ENCODE results near the gene NPAS1.
"Not testable (repeated sequence)": the region's sequence is repeated elsewhere in the genome, so short reads cannot be mapped to it uniquely, and the experiment has no call there.

NPAS1 gene

DNA sequence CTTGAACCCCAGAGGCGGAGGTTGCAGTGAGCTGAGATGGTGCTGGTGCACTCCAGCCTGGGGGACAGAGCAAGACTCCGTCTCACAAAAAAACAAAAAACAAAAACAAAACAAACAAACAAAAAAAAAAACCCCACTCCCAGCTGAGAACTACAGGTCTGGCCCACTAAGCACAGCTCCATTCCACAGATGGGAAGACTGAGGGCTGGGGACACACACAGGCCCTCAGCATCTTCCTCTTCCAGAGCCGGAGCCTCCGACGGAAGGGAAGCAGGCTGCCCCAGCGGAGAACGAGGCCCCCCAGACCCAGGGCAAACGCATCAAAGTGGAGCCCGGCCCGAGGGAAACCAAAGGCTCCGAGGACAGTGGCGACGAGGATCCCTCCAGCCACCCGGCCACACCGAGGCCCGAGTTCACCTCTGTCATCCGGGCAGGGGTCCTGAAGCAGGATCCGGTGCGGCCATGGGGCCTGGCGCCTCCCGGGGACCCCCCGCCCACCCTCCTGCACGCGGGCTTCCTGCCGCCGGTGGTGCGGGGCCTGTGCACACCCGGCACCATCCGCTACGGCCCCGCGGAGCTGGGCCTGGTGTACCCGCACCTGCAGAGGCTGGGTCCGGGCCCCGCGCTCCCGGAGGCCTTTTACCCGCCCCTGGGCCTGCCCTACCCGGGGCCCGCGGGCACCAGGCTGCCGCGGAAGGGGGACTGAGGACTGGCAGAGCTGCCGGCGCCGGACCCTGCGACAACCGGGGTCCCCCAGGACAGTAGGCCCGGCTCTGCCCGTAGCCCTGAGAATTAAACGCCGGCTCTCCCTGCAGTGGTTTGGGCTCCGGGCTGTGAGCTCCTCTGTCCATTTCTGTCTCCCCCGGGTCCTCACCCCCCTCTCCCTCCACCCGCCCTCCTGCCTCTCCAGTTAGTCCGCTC is 25.6 kb downstream of the NPAS1 start:
- DNase-seq (ENCODE audit: low read depth in 1 of 2, low spot score in 1 of 2): no peak

GRCh38 chr19:47045867-47046470 is 26.3 kb downstream of the NPAS1 start:
- no peak for DNase-seq (ENCODE audit: low read depth in 1 of 2, low spot score in 1 of 2)

- no peak for DNase-seq (ENCODE audit: low read depth in 1 of 2, low spot score in 1 of 2)
Measured at GRCh38 chr19:47047272-47047762, 27.7 kb downstream of the NPAS1 start.

GRCh38 chr19:47047763-47048405 is 28.2 kb downstream of the NPAS1 start:
- DNase-seq (ENCODE audit: low read depth in 1 of 2, low spot score in 1 of 2): peak; percentile 17 to 30

DNA sequence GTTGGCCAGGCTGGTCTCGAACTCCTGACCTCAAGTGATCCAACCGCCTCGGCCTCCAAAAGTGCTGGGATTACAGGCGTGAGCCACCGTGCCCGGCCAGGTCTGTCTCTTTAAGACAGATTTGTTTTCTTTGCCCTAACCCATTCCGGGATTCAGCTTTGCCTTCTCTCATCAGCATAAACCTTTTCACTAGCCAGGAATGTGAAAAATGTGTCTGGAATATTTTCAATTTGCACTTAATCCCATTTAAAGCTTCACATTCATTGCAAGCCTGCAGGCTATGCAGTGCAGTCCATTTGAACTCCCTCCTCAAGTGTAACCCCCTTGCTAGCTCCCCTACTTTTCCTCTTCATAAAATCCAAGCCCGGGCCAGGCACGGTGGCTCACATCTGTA is 29.7 kb downstream of the NPAS1 start:
- DNase-seq (ENCODE audit: low read depth in 1 of 2, low spot score in 1 of 2): no peak

GRCh38 chr19:47050562-47050961 is 30.9 kb downstream of the NPAS1 start:
- not testable (repeated sequence) for DNase-seq (ENCODE audit: low read depth in 1 of 2, low spot score in 1 of 2)

DNA sequence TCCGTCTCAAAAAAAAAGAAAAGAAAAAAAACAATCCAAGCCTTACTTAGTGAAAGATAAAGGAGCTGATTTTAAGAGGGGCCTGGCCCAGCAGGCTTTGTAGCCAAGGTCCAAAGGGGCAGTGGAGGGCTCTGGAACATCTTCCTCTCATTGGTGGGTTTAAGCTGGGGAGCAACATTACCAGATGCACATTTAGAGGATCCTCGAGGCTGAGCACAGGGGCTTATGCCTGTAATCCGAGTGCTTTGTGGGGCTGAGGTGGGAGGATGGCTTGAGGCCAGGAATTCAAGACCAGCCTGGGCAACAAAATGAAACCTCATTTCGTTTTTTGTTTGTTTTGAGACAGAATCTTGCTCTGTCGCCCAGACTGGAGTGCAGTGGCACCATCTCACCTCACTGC is 36.8 kb downstream of the NPAS1 start:
- no peak for DNase-seq (ENCODE audit: low read depth in 1 of 2, low spot score in 1 of 2)

DNA sequence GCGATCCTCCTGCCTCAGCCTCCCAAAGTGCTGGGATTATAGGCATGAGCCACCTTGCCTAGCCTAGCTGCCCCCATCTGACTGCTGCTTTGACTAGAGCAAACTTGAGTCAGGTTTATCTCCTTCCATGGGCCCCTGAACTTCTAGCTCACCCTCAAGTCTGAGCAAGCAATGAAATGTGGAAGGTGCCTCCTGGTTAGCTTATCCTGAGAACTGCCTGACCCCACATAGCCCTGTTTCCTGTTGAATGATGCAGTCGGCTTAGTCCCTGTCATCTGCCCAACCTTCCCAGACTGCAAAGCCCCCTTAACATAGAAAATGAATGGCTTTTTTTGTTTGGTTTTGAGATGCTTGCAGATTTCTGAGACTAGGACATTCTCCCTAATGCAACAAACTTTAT is 37.7 kb downstream of the NPAS1 start:
- no peak for DNase-seq (ENCODE audit: low read depth in 1 of 2, low spot score in 1 of 2)

GRCh38 chr19:47058621-47059022 is 39.0 kb downstream of the NPAS1 start:
- no peak for DNase-seq (ENCODE audit: low read depth in 1 of 2, low spot score in 1 of 2)

DNA sequence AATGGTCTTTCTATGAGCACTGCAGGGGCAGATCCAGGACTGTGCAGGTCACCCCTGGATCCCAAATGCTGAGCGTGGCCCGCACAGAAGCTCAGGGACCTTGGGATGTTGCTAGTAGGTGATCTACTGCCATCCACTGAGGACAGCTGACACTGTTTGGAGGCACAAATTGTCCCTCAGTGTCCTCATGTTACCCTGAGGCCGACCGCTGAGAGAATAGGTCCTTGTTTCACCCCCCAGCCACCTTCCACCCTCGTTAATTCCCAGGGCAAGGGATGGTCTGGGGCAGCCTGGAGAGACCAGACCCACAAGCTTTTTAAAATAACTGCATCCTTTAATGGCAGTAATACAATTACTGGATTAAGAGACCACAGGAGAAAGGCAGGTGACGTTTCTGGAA is 44.2 kb downstream of the NPAS1 start:
- DNase-seq (ENCODE audit: low read depth in 1 of 2, low spot score in 1 of 2): no peak

GRCh38 chr19:47065242-47065641 is 45.6 kb downstream of the NPAS1 start:
- DNase-seq (ENCODE audit: low read depth in 1 of 2, low spot score in 1 of 2): no peak

DNA sequence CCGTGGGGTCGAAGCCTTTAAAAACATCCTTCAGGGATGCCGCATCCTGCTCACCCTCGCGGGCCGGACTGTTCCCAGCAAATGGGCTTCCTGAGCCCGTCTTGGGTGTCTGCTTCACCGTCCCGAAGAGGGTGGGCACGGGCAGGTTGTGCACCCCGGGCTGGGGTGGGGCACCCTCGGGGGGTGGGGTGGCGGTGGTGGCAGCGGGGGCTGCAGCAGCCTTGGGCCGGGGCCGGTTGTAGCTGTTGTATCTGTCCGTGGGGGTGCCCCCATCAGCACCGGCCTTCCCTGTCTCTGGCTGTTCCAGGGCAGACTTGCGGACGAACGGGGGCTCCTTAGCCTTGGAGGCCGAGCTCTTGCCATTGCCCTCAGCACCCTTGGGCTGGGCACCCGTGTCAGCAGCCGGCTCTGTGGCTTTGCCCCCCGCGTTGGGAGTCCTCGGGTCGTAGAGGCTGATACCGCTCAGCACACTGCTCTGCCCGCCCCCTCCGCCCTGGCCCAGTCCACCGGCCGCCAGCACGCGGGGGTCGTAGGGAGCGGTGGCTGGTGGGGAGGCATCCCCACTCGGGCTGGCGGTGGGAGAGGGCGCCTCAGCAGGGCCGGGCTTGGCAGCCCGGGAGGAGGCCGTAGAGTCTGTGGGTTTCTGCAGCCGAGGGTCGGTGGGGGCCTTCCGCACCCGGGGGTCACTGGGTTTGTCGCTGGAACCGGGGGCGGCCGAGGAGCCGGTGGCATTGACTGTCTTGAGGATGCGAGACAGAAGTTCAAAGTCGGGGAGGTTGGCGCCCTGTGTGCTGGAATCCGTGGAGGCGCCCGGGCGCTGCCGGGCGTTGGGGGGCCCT is 47.0 kb downstream of the NPAS1 start:
- DNase-seq (ENCODE audit: low read depth in 1 of 2, low spot score in 1 of 2): no peak

GRCh38 chr19:47067215-47067847 is 47.7 kb downstream of the NPAS1 start:
- no peak for DNase-seq (ENCODE audit: low read depth in 1 of 2, low spot score in 1 of 2)

GRCh38 chr19:47068246-47068645 is 48.6 kb downstream of the NPAS1 start:
- no peak for DNase-seq (ENCODE audit: low read depth in 1 of 2, low spot score in 1 of 2)

GRCh38 chr19:47068876-47069406 is 49.3 kb downstream of the NPAS1 start:
- no peak for DNase-seq (ENCODE audit: low read depth in 1 of 2, low spot score in 1 of 2)

- no peak for DNase-seq (ENCODE audit: low read depth in 1 of 2, low spot score in 1 of 2)
Measured at GRCh38 chr19:47069795-47070194, 50.2 kb downstream of the NPAS1 start.

DNA sequence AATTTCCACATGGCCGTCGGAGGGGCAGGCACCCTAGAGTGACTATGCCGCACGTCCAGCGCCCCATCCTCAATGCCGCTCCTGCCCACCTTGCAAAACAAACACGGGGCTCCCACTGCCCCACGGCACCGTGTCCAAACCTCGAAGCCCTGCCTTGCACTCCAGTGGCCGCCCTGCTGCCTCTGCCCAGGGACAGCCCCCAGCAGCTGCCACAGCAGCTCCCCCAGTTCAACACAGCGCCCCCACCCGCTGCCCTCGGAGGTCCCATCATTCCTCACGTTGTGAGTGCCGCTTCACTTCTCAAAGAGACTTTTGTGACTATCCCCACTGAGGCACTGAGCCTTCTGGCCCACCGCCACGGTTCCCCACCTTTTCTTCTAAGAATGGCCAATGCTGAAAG is 51.1 kb downstream of the NPAS1 start:
- no peak for DNase-seq (ENCODE audit: low read depth in 1 of 2, low spot score in 1 of 2)

- DNase-seq (ENCODE audit: low read depth in 1 of 2, low spot score in 1 of 2): no peak
Measured at GRCh38 chr19:47071731-47072130, 52.1 kb downstream of the NPAS1 start.

DNA sequence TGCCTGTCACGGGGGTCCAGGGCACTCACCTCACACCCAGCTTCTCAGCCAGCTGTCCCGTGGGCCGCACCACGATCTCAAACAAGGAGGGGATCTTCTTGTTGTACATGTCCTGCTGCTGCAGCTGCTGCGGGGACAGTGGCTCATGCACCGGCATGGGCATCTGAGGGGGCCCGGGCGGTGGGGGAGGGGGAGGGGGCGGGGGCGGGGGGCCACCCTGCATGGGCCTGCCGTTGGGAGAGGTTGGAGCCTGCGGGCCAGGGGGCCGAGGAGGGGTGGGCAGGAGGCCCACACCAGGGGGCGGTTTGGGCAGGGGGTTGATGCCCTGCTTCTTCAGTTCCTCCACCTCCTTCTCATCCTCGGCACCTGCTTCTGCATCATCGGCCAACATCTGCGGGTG is 52.7 kb downstream of the NPAS1 start:
- no peak for DNase-seq (ENCODE audit: low read depth in 1 of 2, low spot score in 1 of 2)

DNA sequence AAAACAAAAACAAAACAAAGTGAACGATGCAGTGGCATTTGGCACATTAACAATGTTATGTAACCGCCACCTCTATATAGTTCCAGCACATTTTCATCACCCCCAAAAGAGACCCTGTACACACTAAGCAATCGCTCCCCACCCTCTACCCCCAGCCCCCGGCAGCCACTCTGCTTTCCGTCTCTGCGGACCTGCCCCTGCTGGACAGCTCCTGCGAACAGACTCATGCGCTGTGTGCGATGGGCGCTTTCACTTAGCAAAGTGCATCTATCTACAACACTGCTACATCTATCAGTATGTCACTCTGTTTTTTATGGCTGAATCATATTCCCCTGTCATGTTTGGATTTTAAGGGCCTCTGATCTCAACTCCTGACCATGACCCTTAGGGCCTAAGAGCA is 53.9 kb downstream of the NPAS1 start:
- DNase-seq (ENCODE audit: low read depth in 1 of 2, low spot score in 1 of 2): no peak
